ENCODE measurements around the gene NUDT5. TPM values are rescaled to one million over a fixed set of nuclear protein-coding genes. Genes with fewer than 3 reads are reported as not detected.

Gene NUDT5
- total RNA-seq, 4 donors from 2014 or later = 12.5 to 38.9 (median 17.8) TPM

DNA sequence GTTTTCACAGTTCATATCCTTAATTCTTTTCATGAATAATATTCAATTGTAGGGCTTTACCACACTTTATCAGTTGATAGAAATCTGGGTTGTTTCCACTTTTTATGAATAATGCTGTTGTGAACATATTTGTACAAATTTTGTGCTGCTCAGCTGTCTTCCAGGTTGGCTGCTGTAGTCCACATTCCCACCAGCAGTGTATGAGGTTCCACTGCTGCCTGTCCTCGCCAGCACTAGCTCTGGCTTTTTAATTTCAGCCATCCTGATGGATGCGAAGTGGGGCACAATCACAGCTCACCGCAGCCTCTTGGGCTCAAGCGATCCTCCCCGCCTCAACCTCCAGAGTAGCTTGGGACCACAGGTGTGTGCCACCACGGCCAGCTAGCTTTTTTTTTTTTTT lies 32.8 kb downstream of the NUDT5 start:
- 98% methylated on average over 6 of the region's 6 CpGs; no CpG with 5 or more reads in 1 of the 2 donors for WGBS, 2 donors (ENCODE audit: low coverage in 1 of 2)
- H3K36me3 ChIP-seq = peaks cover 0 to 31% (median 14%) of the 10 kb centered on the region in 4 donors
- H3K4me3 ChIP-seq = no peak overlapping the region
- no peaks in the 10 kb centered on the region for H3K27me3 ChIP-seq
- DNase-seq = no peak
- no peak overlapping the region for H3K27ac ChIP-seq
- TF ChIP-seq EP300 (IDR thresholded peaks at IDR 0.05; ENCODE audit: low read depth) (no peak), POLR2A (IDR thresholded peaks at IDR 0.05) (no peak), POLR2AphosphoS5 (IDR thresholded peaks at IDR 0.05) (no peak)
- TF ChIP-seq, protein P1, sequence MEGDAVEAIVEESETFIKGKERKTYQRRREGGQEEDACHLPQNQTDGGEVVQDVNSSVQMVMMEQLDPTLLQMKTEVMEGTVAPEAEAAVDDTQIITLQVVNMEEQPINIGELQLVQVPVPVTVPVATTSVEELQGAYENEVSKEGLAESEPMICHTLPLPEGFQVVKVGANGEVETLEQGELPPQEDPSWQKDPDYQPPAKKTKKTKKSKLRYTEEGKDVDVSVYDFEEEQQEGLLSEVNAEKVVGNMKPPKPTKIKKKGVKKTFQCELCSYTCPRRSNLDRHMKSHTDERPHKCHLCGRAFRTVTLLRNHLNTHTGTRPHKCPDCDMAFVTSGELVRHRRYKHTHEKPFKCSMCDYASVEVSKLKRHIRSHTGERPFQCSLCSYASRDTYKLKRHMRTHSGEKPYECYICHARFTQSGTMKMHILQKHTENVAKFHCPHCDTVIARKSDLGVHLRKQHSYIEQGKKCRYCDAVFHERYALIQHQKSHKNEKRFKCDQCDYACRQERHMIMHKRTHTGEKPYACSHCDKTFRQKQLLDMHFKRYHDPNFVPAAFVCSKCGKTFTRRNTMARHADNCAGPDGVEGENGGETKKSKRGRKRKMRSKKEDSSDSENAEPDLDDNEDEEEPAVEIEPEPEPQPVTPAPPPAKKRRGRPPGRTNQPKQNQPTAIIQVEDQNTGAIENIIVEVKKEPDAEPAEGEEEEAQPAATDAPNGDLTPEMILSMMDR (IDR thresholded peaks at IDR 0.05) = no peak
- intact Hi-C loops (cut with DNase I; ENCODE audit: low total_unique reads) = no loop called here
- in situ Hi-C loops (cut with MboI; ENCODE audit: low pct_ligation_motif_present in 1 of 4, low pct_unique_long_range_greater_than_20kb in 1 of 4, low sequenced_read_pairs in 3 of 4) = no loop called here
- H3K4me1 ChIP-seq = no peaks in the 10 kb centered on the region
- no peaks in the 10 kb centered on the region for H3K9me3 ChIP-seq

DNA sequence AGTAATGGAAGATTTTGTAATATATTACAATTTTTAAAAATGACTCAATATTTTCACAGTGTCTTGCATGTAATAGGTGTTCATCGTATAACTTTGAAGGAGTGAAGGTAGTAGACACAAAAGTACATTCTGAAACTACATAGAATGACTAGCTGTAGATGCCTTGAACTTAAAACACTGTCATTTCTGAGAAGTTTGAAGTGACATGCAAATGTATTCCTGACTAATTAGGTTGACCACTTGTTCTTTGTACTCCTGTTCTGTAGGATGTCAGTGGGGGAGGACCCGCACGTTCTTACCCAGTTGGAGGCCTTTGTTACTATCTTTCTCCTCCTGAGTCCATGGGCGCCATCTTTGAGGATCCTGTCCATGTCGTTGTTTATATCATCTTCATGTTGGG lies 35.0 kb downstream of the NUDT5 start:
- WGBS, 2 donors (ENCODE audit: low coverage in 1 of 2) = 86 to 88% methylated on average over 1 to 5 of the region's 5 CpGs
- DNase-seq = no peak
- intact Hi-C loops (cut with DNase I; ENCODE audit: low total_unique reads) (no loop called here), in situ Hi-C loops (cut with MboI; ENCODE audit: low pct_ligation_motif_present in 1 of 4, low pct_unique_long_range_greater_than_20kb in 1 of 4, low sequenced_read_pairs in 3 of 4) (no loop called here)
- Histone ChIP-seq H3K4me3 (no peak overlapping the region), H3K4me1 (no peaks in the 10 kb centered on the region), H3K36me3 (peaks cover 0 to 31% (median 14%) of the 10 kb centered on the region in 4 donors), H3K27ac (no peak overlapping the region), H3K27me3 (no peaks in the 10 kb centered on the region), H3K9me3 (no peaks in the 10 kb centered on the region)
- TF ChIP-seq POLR2A (IDR thresholded peaks at IDR 0.05) (no peak), POLR2AphosphoS5 (IDR thresholded peaks at IDR 0.05) (no peak), EP300 (IDR thresholded peaks at IDR 0.05; ENCODE audit: low read depth) (no peak)
- TF ChIP-seq, protein P1 (IDR thresholded peaks at IDR 0.05) = no peak

DNA sequence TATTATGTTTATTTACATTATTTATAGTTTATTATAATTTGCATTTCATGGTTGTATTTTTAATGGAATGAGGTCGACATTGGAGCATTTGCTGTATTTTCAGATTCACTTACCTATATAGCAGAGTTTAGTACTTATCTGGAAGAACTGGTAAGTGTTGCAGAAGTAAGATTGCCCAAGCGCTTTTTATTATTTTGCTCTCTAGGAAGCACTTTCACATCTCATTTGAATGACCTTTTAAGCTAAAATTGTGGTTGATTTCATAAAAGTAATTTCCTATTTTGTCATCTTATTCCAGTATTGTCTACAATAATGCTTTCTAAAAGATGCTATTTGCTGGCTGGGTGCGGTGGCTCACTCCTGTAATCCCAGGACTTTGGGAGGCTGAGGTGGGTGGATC lies 37.6 kb downstream of the NUDT5 start:
- Histone ChIP-seq H3K27ac (no peak overlapping the region), H3K36me3 (peaks cover 0 to 27% (median 10%) of the 10 kb centered on the region in 4 donors), H3K4me1 (no peaks in the 10 kb centered on the region), H3K27me3 (no peaks in the 10 kb centered on the region), H3K9me3 (no peaks in the 10 kb centered on the region), H3K4me3 (no peak overlapping the region)
- intact Hi-C loops (cut with DNase I; ENCODE audit: low total_unique reads) = no loop called here
- DNase-seq = no peak
- 90 to 91% methylated on average over 3 of the region's 3 CpGs for WGBS, 2 donors (ENCODE audit: low coverage in 1 of 2)
- TF ChIP-seq POLR2AphosphoS5 (IDR thresholded peaks at IDR 0.05) = no peak
- TF ChIP-seq EP300 (IDR thresholded peaks at IDR 0.05; ENCODE audit: low read depth) = no peak
- TF ChIP-seq, protein P1 (IDR thresholded peaks at IDR 0.05) = no peak
- TF ChIP-seq POLR2A (IDR thresholded peaks at IDR 0.05) = no peak
- in situ Hi-C loops (cut with MboI; ENCODE audit: low pct_ligation_motif_present in 1 of 4, low pct_unique_long_range_greater_than_20kb in 1 of 4, low sequenced_read_pairs in 3 of 4) = no loop called here

DNA sequence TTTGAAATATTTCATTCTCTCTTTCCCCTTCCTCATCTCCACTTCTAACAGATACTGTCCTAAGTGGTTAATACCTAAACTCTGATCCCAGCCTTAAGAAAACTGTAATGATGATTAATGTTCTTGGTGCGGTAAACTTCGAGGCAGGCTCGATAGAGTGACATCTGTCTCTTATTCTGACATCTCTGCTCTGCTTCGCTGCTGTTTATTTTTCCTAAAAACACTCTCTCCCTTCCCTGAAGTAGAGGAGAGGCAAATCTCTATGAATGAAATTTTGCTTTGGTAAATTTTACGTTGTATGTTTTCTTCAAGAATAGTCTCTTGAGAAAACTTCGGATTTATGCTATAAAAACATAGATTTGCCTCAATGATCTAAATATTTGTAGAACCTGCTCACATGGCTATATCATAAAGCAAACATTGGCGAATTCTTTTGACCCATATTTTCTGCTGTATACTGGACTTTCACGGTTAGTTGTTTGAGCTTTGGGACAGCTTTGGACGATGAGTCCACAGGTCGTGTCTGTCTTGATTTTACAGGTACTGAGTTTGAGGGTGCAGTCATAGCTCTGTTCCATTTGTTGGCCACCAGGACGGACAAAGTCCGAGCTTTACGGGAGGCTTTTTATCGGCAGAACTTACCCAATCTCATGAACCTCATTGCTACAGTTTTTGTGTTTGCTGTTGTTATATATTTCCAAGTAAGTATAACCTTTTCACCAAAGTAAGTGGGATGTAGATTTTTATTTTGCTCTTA lies 39.1 kb downstream of the NUDT5 start:
- no peak overlapping the region for H3K4me3 ChIP-seq
- no peaks in the 10 kb centered on the region for H3K27me3 ChIP-seq
- in situ Hi-C loops (cut with MboI; ENCODE audit: low pct_ligation_motif_present in 1 of 4, low pct_unique_long_range_greater_than_20kb in 1 of 4, low sequenced_read_pairs in 3 of 4) (no loop called here), intact Hi-C loops (cut with DNase I; ENCODE audit: low total_unique reads) (no loop called here)
- H3K36me3 ChIP-seq = peaks cover 0 to 17% (median 5%) of the 10 kb centered on the region in 4 donors
- H3K9me3 ChIP-seq = no peaks in the 10 kb centered on the region
- WGBS, 2 donors (ENCODE audit: low coverage in 1 of 2) = 90 to 91% methylated on average over 10 to 14 of the region's 14 CpGs
- no peaks in the 10 kb centered on the region for H3K4me1 ChIP-seq
- DNase-seq = no peak
- H3K27ac ChIP-seq = no peak overlapping the region
- TF ChIP-seq POLR2AphosphoS5 (IDR thresholded peaks at IDR 0.05) (no peak), POLR2A (IDR thresholded peaks at IDR 0.05) (no peak), EP300 (IDR thresholded peaks at IDR 0.05; ENCODE audit: low read depth) (no peak)
- TF ChIP-seq, protein P1 (IDR thresholded peaks at IDR 0.05) = no peak
